ENCODE data around the gene EIF3B.
"Not testable (repeated sequence)": the region's sequence is repeated elsewhere in the genome, so short reads cannot be mapped to it uniquely, and the experiment has no call there.

The EIF3B gene

GRCh38 chr7:2347351-2348063 lies 7.1 kb upstream of the EIF3B start:
- H3K36me3 ChIP-seq (ENCODE audit: control insufficient read depth, insufficient read depth, low read length); H3K27me3 ChIP-seq (ENCODE audit: control insufficient read depth, insufficient read depth, low read length, poor library complexity, severe bottlenecking); H3K27ac ChIP-seq (ENCODE audit: insufficient read depth, low read depth, low read length, poor library complexity, severe bottlenecking); H3K4me3 ChIP-seq (ENCODE audit: insufficient read depth, low read depth, low read length); H3K4me1 ChIP-seq (ENCODE audit: control insufficient read depth, insufficient read depth, low read length); H3K9me3 ChIP-seq (ENCODE audit: control insufficient read depth, low read length): not testable (repeated sequence)
- 93 to 94% methylated on average over 15 of the region's 15 CpGs for WGBS, 2 experiments

GRCh38 chr7:2350055-2350454 lies 4.6 kb upstream of the EIF3B start:
- no peaks in the 10 kb centered on the region for H3K36me3 ChIP-seq (ENCODE audit: control insufficient read depth, insufficient read depth, low read length)
- 94 to 96% methylated on average over 9 of the region's 9 CpGs for WGBS, 2 experiments
- H3K4me3 ChIP-seq (ENCODE audit: insufficient read depth, low read depth, low read length): no peak overlapping the region
- no peaks in the 10 kb centered on the region for H3K9me3 ChIP-seq (ENCODE audit: control insufficient read depth, low read length)
- no peaks in the 10 kb centered on the region for H3K4me1 ChIP-seq (ENCODE audit: control insufficient read depth, insufficient read depth, low read length)
- H3K27ac ChIP-seq (ENCODE audit: insufficient read depth, low read depth, low read length, poor library complexity, severe bottlenecking): no peak overlapping the region
- no peaks in the 10 kb centered on the region for H3K27me3 ChIP-seq (ENCODE audit: control insufficient read depth, insufficient read depth, low read length, poor library complexity, severe bottlenecking)

- no peak overlapping the region for H3K27ac ChIP-seq (ENCODE audit: insufficient read depth, low read depth, low read length, poor library complexity, severe bottlenecking)
- no peak overlapping the region for H3K4me3 ChIP-seq (ENCODE audit: insufficient read depth, low read depth, low read length)
- H3K36me3 ChIP-seq (ENCODE audit: control insufficient read depth, insufficient read depth, low read length): no peaks in the 10 kb centered on the region
- no peaks in the 10 kb centered on the region for H3K27me3 ChIP-seq (ENCODE audit: control insufficient read depth, insufficient read depth, low read length, poor library complexity, severe bottlenecking)
- no peaks in the 10 kb centered on the region for H3K4me1 ChIP-seq (ENCODE audit: control insufficient read depth, insufficient read depth, low read length)
- WGBS, 2 experiments: 94 to 95% methylated on average over 12 of the region's 12 CpGs
- no peaks in the 10 kb centered on the region for H3K9me3 ChIP-seq (ENCODE audit: control insufficient read depth, low read length)
These were observed 3.8 kb upstream of the EIF3B start for GRCh38 chr7:2350861-2351260.

- Histone ChIP-seq H3K4me3 (ENCODE audit: insufficient read depth, low read depth, low read length) (peak overlapping the region; percentile 94), H3K36me3 (ENCODE audit: control insufficient read depth, insufficient read depth, low read length) (no peaks in the 10 kb centered on the region), H3K27ac (ENCODE audit: insufficient read depth, low read depth, low read length, poor library complexity, severe bottlenecking) (peak overlapping the region; percentile 100), H3K27me3 (ENCODE audit: control insufficient read depth, insufficient read depth, low read length, poor library complexity, severe bottlenecking) (no peaks in the 10 kb centered on the region), H3K9me3 (ENCODE audit: control insufficient read depth, low read length) (no peaks in the 10 kb centered on the region), H3K4me1 (ENCODE audit: control insufficient read depth, insufficient read depth, low read length) (peaks cover 6% of the 10 kb centered on the region)
- WGBS, 2 experiments: 64 to 71% methylated on average over 19 to 22 of the region's 22 CpGs
These were observed 1.3 kb upstream of the EIF3B start for GRCh38 chr7:2353113-2353935.

- Histone ChIP-seq H3K4me3 (ENCODE audit: insufficient read depth, low read depth, low read length) (peak overlapping the region; percentile 94), H3K4me1 (ENCODE audit: control insufficient read depth, insufficient read depth, low read length) (peaks cover 6% of the 10 kb centered on the region), H3K36me3 (ENCODE audit: control insufficient read depth, insufficient read depth, low read length) (no peaks in the 10 kb centered on the region), H3K27ac (ENCODE audit: insufficient read depth, low read depth, low read length, poor library complexity, severe bottlenecking) (peak overlapping the region; percentile 100), H3K27me3 (ENCODE audit: control insufficient read depth, insufficient read depth, low read length, poor library complexity, severe bottlenecking) (no peaks in the 10 kb centered on the region), H3K9me3 (ENCODE audit: control insufficient read depth, low read length) (no peaks in the 10 kb centered on the region)
- 0 to 1% methylated on average over 26 of the region's 26 CpGs for WGBS, 2 experiments
These were observed 766 bp upstream of the EIF3B start for GRCh38 chr7:2353936-2354185.

GRCh38 chr7:2354939-2355704 lies 495 bp downstream of the EIF3B start:
- peak overlapping the region; percentile 94 for H3K4me3 ChIP-seq (ENCODE audit: insufficient read depth, low read depth, low read length)
- H3K36me3 ChIP-seq (ENCODE audit: control insufficient read depth, insufficient read depth, low read length): no peaks in the 10 kb centered on the region
- no peaks in the 10 kb centered on the region for H3K9me3 ChIP-seq (ENCODE audit: control insufficient read depth, low read length)
- H3K27ac ChIP-seq (ENCODE audit: insufficient read depth, low read depth, low read length, poor library complexity, severe bottlenecking): no peak overlapping the region
- 0 to 1% methylated on average over 92 of the region's 92 CpGs for WGBS, 2 experiments
- no peaks in the 10 kb centered on the region for H3K27me3 ChIP-seq (ENCODE audit: control insufficient read depth, insufficient read depth, low read length, poor library complexity, severe bottlenecking)
- peaks cover 6% of the 10 kb centered on the region for H3K4me1 ChIP-seq (ENCODE audit: control insufficient read depth, insufficient read depth, low read length)

- H3K27me3 ChIP-seq (ENCODE audit: control insufficient read depth, insufficient read depth, low read length, poor library complexity, severe bottlenecking): no peaks in the 10 kb centered on the region
- peaks cover 6% of the 10 kb centered on the region for H3K4me1 ChIP-seq (ENCODE audit: control insufficient read depth, insufficient read depth, low read length)
- no peaks in the 10 kb centered on the region for H3K36me3 ChIP-seq (ENCODE audit: control insufficient read depth, insufficient read depth, low read length)
- H3K9me3 ChIP-seq (ENCODE audit: control insufficient read depth, low read length): no peaks in the 10 kb centered on the region
- H3K4me3 ChIP-seq (ENCODE audit: insufficient read depth, low read depth, low read length): peak overlapping the region; percentile 94
- no peak overlapping the region for H3K27ac ChIP-seq (ENCODE audit: insufficient read depth, low read depth, low read length, poor library complexity, severe bottlenecking)
- 8 to 9% methylated on average over 9 of the region's 9 CpGs for WGBS, 2 experiments
These were observed 1.0 kb downstream of the EIF3B start for GRCh38 chr7:2355705-2356008.

GRCh38 chr7:2357165-2357564 lies 2.5 kb downstream of the EIF3B start:
- Histone ChIP-seq H3K4me3 (ENCODE audit: insufficient read depth, low read depth, low read length) (no peak overlapping the region), H3K27ac (ENCODE audit: insufficient read depth, low read depth, low read length, poor library complexity, severe bottlenecking) (no peak overlapping the region), H3K27me3 (ENCODE audit: control insufficient read depth, insufficient read depth, low read length, poor library complexity, severe bottlenecking) (no peaks in the 10 kb centered on the region)

GRCh38 chr7:2357571-2357970 lies 2.9 kb downstream of the EIF3B start:
- Histone ChIP-seq H3K27ac (ENCODE audit: insufficient read depth, low read depth, low read length, poor library complexity, severe bottlenecking) (no peak overlapping the region), H3K36me3 (ENCODE audit: control insufficient read depth, insufficient read depth, low read length) (peaks cover 6% of the 10 kb centered on the region), H3K27me3 (ENCODE audit: control insufficient read depth, insufficient read depth, low read length, poor library complexity, severe bottlenecking) (no peaks in the 10 kb centered on the region), H3K4me3 (ENCODE audit: insufficient read depth, low read depth, low read length) (no peak overlapping the region), H3K4me1 (ENCODE audit: control insufficient read depth, insufficient read depth, low read length) (peaks cover 6% of the 10 kb centered on the region), H3K9me3 (ENCODE audit: control insufficient read depth, low read length) (no peaks in the 10 kb centered on the region)
- WGBS, 2 experiments: 94 to 96% methylated on average over 6 of the region's 6 CpGs

More at GRCh38 chr7:2357165-2357564, 2.5 kb downstream of the EIF3B start:
- peaks cover 6% of the 10 kb centered on the region for H3K4me1 ChIP-seq (ENCODE audit: control insufficient read depth, insufficient read depth, low read length)
- peaks cover 2% of the 10 kb centered on the region for H3K36me3 ChIP-seq (ENCODE audit: control insufficient read depth, insufficient read depth, low read length)
- no peaks in the 10 kb centered on the region for H3K9me3 ChIP-seq (ENCODE audit: control insufficient read depth, low read length)
- 92 to 96% methylated on average over 8 of the region's 8 CpGs for WGBS, 2 experiments

GRCh38 chr7:2358968-2359527 lies 4.4 kb downstream of the EIF3B start:
- Histone ChIP-seq H3K4me1 (ENCODE audit: control insufficient read depth, insufficient read depth, low read length) (peaks cover 6% of the 10 kb centered on the region), H3K4me3 (ENCODE audit: insufficient read depth, low read depth, low read length) (no peak overlapping the region), H3K27me3 (ENCODE audit: control insufficient read depth, insufficient read depth, low read length, poor library complexity, severe bottlenecking) (no peaks in the 10 kb centered on the region), H3K27ac (ENCODE audit: insufficient read depth, low read depth, low read length, poor library complexity, severe bottlenecking) (no peak overlapping the region), H3K9me3 (ENCODE audit: control insufficient read depth, low read length) (no peaks in the 10 kb centered on the region), H3K36me3 (ENCODE audit: control insufficient read depth, insufficient read depth, low read length) (peaks cover 18% of the 10 kb centered on the region)
- WGBS, 2 experiments: 93% methylated on average over 8 of the region's 8 CpGs
